Glutamatergic neuron (in vitro differentiated cells): ENCODE measurements around the gene ABTB2. TPM values are rescaled to one million over a fixed set of nuclear protein-coding genes. Genes with fewer than 3 reads are reported as not detected.

ENCODE experiments used
- DNase-seq: peaks from one replicate; pipeline ENCODE4 v3.0.0; 2022
- H3K27ac Mint-ChIP-seq: one replicate; pipeline ENCODE4 v1.8.0; 2020; ENCODE audit warnings: mild to moderate bottlenecking, mixed read lengths, inconsistent platforms; ENCODE audit not compliant: unreplicated experiment
- H3K27me3 Mint-ChIP-seq: one replicate; pipeline ENCODE4 v1.8.0; 2020; ENCODE audit warnings: mild to moderate bottlenecking, moderate library complexity, mixed read lengths, inconsistent platforms; ENCODE audit not compliant: unreplicated experiment
- H3K36me3 Mint-ChIP-seq: one replicate; pipeline ENCODE4 v1.8.0; 2020; ENCODE audit warnings: mild to moderate bottlenecking, mixed read lengths, inconsistent platforms; ENCODE audit not compliant: unreplicated experiment
- H3K4me1 Mint-ChIP-seq: one replicate; pipeline ENCODE4 v1.8.0; 2020; ENCODE audit warnings: mild to moderate bottlenecking, low read depth, mixed read lengths, inconsistent platforms; ENCODE audit not compliant: unreplicated experiment
- H3K4me3 Mint-ChIP-seq: one replicate; pipeline ENCODE4 v1.8.0; 2020; ENCODE audit warnings: mild to moderate bottlenecking, mixed read lengths, inconsistent platforms; ENCODE audit not compliant: unreplicated experiment
- H3K9me3 Mint-ChIP-seq: one replicate; pipeline ENCODE4 v1.8.0; 2020; ENCODE audit warnings: mild to moderate bottlenecking, moderate library complexity, mixed read lengths, inconsistent platforms; ENCODE audit not compliant: unreplicated experiment
- CTCF ChIP-seq: fragments of 200-600 bp; sonication (generic); IDR thresholded peaks from one replicate; pipeline ENCODE4 v1.5.0; 2021; ENCODE audit not compliant: partially characterized antibody, unreplicated experiment
- total RNA-seq: library from RNA; stranded (reverse); fragmentation: NEBNext Ultra II Directional; extraction: Animal tissue kit (Norgen Biotek cat#: 25700); gene quantifications from one replicate; pipeline ENCODE4 v1.2.1, GENCODE V29; 2021; ENCODE audit not compliant: unreplicated experiment

ABTB2 gene
- total RNA-seq, 1 donor from 2014 or later: 9.3 TPM

DNA sequence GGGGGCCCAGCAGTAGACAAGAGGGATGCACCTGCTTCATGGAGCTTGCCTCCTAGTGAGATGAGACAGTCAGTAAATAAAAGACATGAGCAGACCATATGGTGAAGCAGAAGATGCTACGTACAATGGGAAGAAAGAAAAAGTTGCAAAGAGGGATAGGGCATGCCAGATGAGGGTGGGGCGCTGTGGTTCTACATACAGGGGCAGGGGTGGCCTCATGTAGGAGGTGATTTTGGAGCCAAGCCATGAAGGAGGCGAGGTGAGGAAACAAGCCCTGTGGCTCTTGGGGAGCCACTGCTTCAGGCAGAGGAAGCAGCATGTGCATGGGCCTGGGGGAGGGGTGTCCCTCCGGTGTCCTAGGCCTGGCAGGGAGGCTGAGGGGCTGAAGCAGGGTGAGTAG, 237.2 kb downstream of the ABTB2 start:
- Mint-ChIP-seq H3K36me3 (no peaks in the 10 kb centered on the region), H3K27me3 (peaks cover 2% of the 10 kb centered on the region), H3K9me3 (peaks cover 9% of the 10 kb centered on the region), H3K4me3 (peak overlapping the region; percentile 65), H3K4me1 (peaks cover 26% of the 10 kb centered on the region), H3K27ac (peak overlapping the region; percentile 78)
- DNase-seq: no peak
- TF ChIP-seq CTCF: no peak

GRCh38 chr11:34114471-34114870, 243.3 kb downstream of the ABTB2 start:
- Mint-ChIP-seq H3K27ac (no peak overlapping the region), H3K4me1 (peaks cover 14% of the 10 kb centered on the region), H3K36me3 (no peaks in the 10 kb centered on the region), H3K4me3 (no peak overlapping the region), H3K9me3 (peaks cover 4% of the 10 kb centered on the region), H3K27me3 (peaks cover 2% of the 10 kb centered on the region)
- TF ChIP-seq CTCF: no peak
- DNase-seq: no peak

- no peak for DNase-seq
- H3K27ac Mint-ChIP-seq: no peak overlapping the region
- no peak overlapping the region for H3K4me3 Mint-ChIP-seq
- H3K27me3 Mint-ChIP-seq: peaks cover 2% of the 10 kb centered on the region
- H3K9me3 Mint-ChIP-seq: peaks cover 4% of the 10 kb centered on the region
- H3K36me3 Mint-ChIP-seq: no peaks in the 10 kb centered on the region
- TF ChIP-seq CTCF: no peak
- H3K4me1 Mint-ChIP-seq: peaks cover 14% of the 10 kb centered on the region
These were observed 243.8 kb downstream of the ABTB2 start for GRCh38 chr11:34114014-34114413.

DNA sequence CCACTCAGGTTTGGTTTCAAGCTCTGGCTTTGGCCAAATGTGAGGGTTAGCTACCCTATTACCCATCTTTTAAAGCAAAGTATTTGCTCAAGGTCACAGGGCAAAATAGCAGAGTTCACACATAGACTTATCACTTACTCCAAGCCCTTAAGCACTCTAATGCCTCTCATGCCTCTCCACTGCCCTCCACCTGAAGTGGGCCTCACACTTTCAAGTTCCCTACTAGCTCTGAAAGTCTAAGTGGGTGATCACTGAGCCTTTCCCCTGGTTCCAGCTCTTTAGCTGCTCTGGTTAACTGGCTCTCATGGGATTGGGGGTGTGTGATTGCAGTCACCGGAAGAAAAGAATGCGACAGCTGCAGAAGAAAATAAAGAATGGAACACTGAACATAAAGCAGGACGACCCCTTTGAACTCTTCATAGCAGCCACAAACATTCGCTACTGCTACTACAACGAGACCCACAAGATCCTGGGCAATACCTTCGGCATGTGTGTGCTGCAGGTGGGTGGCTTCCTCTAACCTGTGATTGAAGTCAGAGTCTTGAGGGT, 246.0 kb downstream of the ABTB2 start:
- H3K36me3 Mint-ChIP-seq: no peaks in the 10 kb centered on the region
- no peak overlapping the region for H3K4me3 Mint-ChIP-seq
- DNase-seq: no peak
- H3K9me3 Mint-ChIP-seq: no peaks in the 10 kb centered on the region
- TF ChIP-seq CTCF: no peak
- H3K27me3 Mint-ChIP-seq: no peaks in the 10 kb centered on the region
- H3K27ac Mint-ChIP-seq: peak overlapping the region; percentile 5
- H3K4me1 Mint-ChIP-seq: peaks cover 4% of the 10 kb centered on the region

DNA sequence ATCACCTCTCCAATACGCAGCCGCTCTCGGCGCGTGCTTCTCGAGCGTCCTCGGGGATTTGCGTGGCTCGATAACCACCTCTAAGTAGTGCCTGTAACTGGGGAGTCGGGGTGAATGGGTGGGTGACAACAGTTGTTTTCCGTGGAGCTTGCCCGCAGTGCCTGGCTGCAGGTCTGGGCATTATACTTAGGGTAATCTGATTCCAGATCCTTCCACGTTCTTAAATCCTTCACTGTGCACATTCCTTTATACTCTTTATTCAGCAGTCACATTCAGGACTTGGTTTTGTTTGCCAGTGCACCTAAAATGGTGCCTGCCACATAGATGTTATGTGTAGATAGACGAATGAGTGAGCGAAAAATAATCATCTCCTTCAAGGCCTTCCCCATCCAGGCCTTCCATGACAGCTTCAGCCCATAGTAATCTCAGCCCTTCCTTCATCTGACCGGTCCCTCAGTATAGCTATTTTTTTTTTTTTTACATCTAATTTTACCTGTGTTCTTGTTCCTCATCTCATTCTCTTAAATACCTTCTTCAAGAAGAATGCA, 251.8 kb downstream of the ABTB2 start:
- Mint-ChIP-seq H3K4me3 (peak overlapping the region; percentile 92), H3K27ac (peak overlapping the region; percentile 92), H3K9me3 (peaks cover 25% of the 10 kb centered on the region)

More for the DNA sequence above, 251.8 kb downstream of the ABTB2 start:
- H3K36me3 Mint-ChIP-seq: no peaks in the 10 kb centered on the region
- H3K4me1 Mint-ChIP-seq: peaks cover 24% of the 10 kb centered on the region
- no peak for TF ChIP-seq CTCF
- H3K27me3 Mint-ChIP-seq: peaks cover 14% of the 10 kb centered on the region
- DNase-seq: no peak
